H1 (cell line): Measurements from ENCODE around the gene DBH. TPM values are rescaled to one million over a fixed set of nuclear protein-coding genes. Genes with fewer than 3 reads are reported as not detected.

Experiments
- CEBPB ChIP-seq: IDR thresholded peaks from 2 replicates; pipeline ENCODE4 v1.6.1; 2012; ENCODE audit warnings: low read depth, low read length
- EZH2 ChIP-seq: fragments of 200-600 bp; sonication (generic); IDR thresholded peaks from 2 replicates; pipeline ENCODE4 v1.7.1; 2012; ENCODE audit warnings: low read depth, mild to moderate bottlenecking, moderate library complexity, low read length, inconsistent platforms; ENCODE audit not compliant: severe bottlenecking
- HDAC6 ChIP-seq: IDR thresholded peaks from one replicate; pipeline ENCODE4 v1.7.1; 2012; ENCODE audit warnings: low read depth, mild to moderate bottlenecking, inconsistent platforms, low read length, moderate library complexity
- JUN ChIP-seq: IDR thresholded peaks from 2 replicates; pipeline ENCODE4 v1.6.1; 2011; ENCODE audit warnings: low read depth, mild to moderate bottlenecking, improper control_type of control experiment, low read length
- MAX ChIP-seq: IDR thresholded peaks from 2 replicates; pipeline ENCODE4 v1.6.1; 2012; ENCODE audit warnings: inconsistent platforms
- RAD21 ChIP-seq, 2 experiments: IDR thresholded peaks in 1 of 2; conservative IDR thresholded peaks in 1 of 2; 2 replicates each; pipeline ENCODE4 v1.6.1; 2011; ENCODE audit warnings: low read depth in 2 of 2, low read length in 2 of 2, improper control_type of control experiment in 1 of 2, inconsistent platforms in 1 of 2, mild to moderate bottlenecking in 1 of 2, moderate library complexity in 1 of 2
- SAP30 ChIP-seq: fragments of 300-600 bp; sonication (generic); IDR thresholded peaks from 2 replicates; pipeline ENCODE4 v1.7.1; 2012; ENCODE audit warnings: low read length, moderate library complexity, mild to moderate bottlenecking, inconsistent platforms; ENCODE audit not compliant: insufficient read depth, insufficient replicate concordance
- TCF12 ChIP-seq: IDR thresholded peaks from 2 replicates; pipeline ENCODE4 v1.6.1; 2011; ENCODE audit warnings: low read depth, mild to moderate bottlenecking, low read length
- polyA plus RNA-seq, 7 experiments: library from polyadenylated mRNA; depleted of rRNA in 3 of 7; stranded (reverse) in 5 of 7; unstranded in 2 of 7; fragments of >200 nt in 5 of 7; fragments of 200-250 nt in 2 of 7; gene quantifications; 1 replicate in 5 of 7; 2 replicates in 1 of 7; 4 replicates in 1 of 7; pipeline versions ENCODE4 v1.2.1 to v1.2.3, GENCODE V29; 2011 to 2013; ENCODE audit warnings: missing spikeins in 2 of 7, mixed read lengths in 2 of 7
- total RNA-seq: library from RNA; stranded (reverse); fragmentation: NEBNext Ultra II Directional; extraction: Animal tissue kit (Norgen Biotek cat#: 25700); gene quantifications from 2 replicates; pipeline ENCODE4 v1.2.1, GENCODE V29; 2021

The DBH gene
- total and polyA plus RNA-seq, 2 of the 8 experiments (the other 6 are each of a cell fraction or from before 2014, with no cell fraction given): 0.18 TPM; not detected in 1

GRCh38 chr9:133664173-133665050 lies 28.2 kb downstream of the DBH start (continued):
- TF ChIP-seq SAP30 (no peak), RAD21 (IDR thresholded peaks at IDR 0.05 in 1 of 2, conservative IDR thresholded peaks at IDR 0.05 in 1 of 2; ENCODE audit: low read depth in 2 of 2, low read length in 2 of 2) (peak in 1 of 2 experiments; percentile 33; a peak in 1 of 4 replicates), HDAC6 (no peak), EZH2 (no peak), JUN (no peak), MAX (no peak), CEBPB (no peak), TCF12 (no peak)
